HTERT RPE-1 (cell line): Measurements from ENCODE around the gene HCFC2.

Source experiments
- in situ Hi-C: fragments of 300-500 bp; cut with MboI; formaldehyde crosslinking; loops from 4 replicates; pipeline ENCODE4 v1.14.3; 2020; ENCODE audit warnings: low sequenced_read_pairs

Gene HCFC2

DNA sequence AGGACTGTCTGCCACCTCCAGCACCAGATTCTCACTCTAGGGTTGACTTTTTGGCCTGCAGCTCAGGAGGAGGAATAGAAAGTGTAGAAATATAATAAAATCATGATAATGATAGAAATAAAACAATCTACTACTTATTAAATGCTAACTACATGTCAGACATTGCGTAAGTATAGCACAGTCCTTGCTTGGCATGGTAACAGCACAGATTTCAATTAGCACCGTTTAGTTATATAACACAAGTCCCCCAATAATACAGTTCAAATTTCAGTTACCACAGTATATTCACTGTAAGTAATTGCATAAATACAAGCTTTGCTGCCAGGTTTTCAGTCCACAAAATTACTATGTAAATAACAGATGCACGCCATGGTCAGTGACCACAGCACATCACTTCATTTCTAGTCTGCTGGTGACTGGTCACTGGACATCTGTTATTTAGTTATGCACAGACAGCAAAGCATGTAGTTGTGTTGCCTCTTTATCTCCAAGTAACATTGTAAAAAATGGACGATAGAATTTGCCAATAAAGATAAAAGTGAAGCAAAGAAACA is 7.8 kb upstream of the HCFC2 start:
- in situ Hi-C loops, result no loop called here

DNA sequence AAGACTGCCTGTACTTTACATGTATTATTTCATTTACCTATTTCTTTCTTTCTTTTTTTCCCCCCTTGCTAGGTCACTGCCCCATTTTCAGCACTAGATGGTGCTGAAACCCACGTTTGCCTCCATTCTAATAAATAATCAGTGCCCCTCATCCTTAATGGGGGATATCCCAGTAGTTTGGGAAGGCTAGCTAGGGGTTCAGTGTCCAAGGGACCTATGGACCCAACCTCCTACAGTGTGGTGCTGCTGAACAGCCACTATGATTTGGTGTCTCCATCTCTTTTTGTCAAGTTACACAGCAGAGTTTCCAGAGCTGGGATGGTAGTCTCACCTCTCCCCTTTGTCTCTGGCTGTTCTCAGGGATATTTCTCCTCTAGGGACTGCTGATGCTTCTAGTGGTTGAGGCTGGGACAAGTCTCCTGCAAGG is 6.5 kb upstream of the HCFC2 start:
- in situ Hi-C loops, result no loop called here

DNA sequence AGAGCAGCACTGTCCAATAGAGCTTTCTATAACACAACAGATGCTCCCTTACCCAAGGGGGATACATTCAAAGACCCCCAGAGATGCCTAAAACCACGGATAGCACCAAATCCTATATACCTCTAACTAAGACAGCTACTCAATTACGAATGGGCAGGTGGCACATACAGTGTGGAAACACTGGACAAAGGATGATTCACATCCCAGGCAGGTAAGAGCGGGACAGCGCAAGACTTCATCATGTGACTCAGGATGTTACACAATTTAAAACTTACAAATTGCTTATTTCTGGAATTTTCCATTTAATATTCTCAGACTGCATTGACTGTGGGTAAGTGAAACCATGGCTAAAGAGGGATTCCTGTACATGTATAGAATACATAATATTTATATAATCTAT is 5.5 kb upstream of the HCFC2 start:
- in situ Hi-C loops, result no loop called here

DNA sequence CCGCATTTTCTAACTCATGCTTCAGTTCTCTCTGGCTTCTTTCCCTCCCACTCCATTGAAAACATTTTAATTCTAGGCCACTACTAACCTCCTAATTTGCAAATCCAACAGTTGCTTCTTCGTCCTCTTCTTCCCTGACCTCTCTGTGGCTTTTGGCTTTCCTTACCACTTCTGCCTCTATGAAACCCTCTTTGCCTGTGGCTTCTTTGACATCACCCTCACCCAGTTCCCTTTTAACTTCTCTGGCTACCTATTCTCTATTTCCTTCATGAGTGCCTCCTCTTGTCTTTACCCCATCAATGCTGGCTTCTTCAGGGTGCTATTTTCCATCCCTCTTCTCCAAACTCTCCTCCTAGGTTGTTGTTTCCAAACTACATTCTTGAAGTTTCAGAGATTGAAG is 4.4 kb upstream of the HCFC2 start:
- in situ Hi-C loops, result no loop called here

DNA sequence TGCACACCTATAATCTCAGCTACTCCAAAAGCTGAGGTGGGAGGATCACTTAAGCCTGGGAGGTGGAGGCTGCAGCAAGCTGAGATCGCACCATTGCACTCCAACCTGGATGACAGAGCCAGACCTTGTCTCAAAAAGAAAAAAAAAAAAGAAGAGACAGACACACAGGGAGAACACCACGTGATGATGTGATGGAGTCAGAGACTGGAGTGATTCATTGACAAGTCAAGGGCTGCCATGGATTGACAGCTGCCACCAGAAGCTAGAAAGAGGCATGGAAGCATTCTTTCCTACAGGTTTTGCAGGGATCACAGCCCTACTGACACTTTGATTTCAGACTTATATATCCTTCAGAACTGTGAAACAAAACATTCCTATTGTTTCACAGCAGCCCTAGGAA is 3.5 kb upstream of the HCFC2 start:
- in situ Hi-C loops, result no loop called here

DNA sequence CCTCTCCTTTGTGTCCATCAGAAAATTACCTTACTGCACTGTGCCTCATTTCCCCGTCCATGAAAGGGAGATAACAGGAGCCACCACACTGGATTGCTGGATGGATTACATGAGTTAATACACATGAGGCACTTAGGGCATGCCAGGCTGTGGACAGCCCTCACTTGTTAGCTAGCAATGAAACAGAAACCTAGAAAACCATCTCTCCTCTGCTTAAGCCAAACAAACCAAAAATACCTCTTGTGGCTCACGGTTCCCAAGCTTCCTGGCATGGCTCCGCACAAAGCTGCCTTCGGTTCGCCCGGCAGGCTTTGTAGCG is 660 bp upstream of the HCFC2 start:
- in situ Hi-C loops, result no loop called here

DNA sequence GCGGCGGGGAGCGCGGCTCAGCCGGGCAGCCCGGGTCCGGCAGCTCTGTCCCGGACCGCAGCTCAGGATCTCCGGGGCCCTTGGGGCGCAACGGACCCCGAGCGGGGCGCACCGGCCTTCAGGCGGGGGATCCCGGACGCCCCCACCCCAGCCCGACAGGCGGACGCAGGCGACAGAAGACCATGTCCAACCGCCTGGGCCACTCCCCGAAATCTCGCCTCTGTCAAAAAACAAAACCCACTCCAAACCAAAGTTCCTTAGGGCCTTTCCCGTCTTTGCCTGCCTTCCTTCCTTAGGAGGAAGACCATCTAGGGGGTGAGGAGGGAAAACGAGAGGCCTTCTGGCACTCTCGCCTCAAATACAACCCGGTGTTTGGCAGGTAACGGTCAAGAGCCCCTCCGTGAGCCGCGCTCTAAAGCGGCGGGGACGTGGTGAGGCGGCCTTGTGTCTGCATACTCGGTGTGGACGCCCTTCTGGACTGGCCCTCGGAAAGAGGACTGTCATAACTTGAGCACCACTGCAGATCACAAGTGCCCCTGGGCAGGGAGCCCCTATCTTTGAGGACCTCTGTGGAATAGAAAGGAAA is 604 bp downstream of the HCFC2 start:
- in situ Hi-C loops, result no loop called here

DNA sequence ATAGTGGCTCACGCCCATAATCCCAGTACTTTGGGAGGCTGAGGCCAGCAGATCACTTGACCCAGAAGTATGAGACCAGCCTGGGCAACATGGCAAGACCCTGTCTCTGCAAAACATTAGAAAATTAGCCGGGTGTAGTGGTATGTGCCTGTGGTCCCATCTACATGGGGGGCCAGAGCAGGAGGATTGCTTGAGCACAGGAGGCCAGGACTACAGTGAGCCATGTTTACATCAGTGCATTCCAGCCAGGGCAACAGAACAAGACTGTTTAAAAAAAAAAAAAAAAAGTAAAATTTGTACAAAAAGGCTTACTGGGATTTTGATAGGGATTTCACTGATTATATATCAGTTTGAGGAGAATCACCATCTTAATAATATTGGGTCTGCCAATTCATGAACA is 7.8 kb downstream of the HCFC2 start:
- in situ Hi-C loops, result no loop called here

DNA sequence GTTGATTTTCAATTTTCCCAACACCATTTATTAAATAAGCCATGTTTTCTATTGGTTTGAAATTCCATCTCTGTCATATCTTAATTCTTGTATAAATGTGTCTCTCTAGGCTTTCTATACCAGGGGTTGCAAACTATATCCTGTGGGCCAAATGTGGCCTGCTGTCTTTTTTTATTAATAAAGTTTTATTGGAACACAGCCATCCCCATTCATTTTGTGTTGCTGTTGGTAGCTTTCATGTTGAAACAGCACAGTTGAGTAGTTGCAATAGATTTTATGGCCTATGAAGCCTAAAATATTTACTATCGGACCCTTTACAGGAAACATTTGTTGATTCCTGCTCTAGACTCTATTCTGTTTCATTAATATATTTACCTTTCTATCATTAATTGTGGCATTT is 9.4 kb downstream of the HCFC2 start:
- in situ Hi-C loops, result no loop called here

DNA sequence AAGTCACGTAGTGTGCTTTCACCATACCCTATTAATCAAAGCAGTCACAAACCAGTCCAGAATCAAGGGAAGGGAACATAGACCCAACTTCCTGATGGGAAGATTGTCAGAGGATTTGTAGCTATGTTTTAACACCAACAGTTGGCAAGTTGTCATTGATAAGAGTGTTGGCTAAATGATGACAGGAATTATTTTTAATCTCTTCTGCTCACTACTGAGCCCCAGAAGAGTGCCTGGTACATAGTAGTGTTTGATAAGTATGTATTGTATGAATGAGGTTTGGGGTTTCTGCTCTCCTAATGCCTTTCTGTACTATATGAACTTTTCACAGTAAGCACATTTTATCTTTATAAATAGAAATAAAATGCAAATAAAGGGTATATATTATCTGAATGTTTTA is 14.7 kb downstream of the HCFC2 start:
- in situ Hi-C loops, result no loop called here

DNA sequence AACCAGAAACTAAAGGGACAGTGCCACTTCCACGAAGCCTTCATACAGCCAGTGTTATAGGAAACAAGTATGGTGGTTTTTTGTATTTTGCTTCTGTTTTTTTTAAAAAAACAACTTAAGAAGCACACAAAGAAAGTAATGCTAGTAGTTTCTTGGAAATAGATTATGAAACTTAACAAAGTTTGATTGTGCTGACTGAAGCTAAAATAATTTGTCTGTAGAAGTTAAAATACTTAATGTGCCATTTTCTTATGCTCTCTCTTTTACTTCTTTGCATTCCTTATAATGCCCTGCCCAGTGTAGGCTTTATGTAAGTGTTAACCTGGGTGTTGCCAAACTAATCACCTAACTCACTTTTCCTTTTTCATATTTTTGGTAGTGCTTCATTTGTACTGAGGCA is 16.4 kb downstream of the HCFC2 start:
- in situ Hi-C loops, result no loop called here

DNA sequence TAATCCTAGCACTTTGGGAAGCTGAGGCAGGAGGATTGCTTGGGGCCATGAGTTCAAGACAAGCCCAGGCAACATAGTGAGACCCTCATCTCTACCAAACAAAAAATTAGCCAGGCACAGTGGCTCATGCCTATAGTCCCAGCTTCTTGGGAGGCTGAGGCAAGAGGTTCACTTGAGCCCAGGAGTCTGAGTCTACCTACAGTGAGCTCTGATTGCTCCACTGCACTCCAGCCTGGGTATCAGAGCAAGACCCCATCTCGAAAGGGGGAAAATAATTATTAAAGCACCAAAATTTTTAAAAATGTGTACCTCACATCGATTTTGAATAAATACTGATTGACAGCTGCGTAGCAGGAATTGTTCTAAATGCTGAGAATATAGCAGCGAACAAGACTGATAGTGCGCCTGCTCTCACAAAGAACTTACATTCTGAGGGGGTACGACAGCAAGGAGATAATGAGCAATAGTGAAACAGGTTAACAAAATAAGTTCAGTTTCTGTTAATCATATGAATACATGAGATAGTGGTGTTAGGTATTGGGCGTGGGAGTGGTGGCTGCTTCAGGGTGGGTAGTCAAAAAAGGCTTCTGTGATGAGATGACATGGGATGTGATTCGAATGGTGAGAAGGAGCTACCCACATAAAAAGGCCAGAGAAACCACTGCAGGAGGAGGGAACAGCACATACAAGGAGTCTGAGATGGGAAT is 19.6 kb downstream of the HCFC2 start:
- in situ Hi-C loops, result no loop called here

DNA sequence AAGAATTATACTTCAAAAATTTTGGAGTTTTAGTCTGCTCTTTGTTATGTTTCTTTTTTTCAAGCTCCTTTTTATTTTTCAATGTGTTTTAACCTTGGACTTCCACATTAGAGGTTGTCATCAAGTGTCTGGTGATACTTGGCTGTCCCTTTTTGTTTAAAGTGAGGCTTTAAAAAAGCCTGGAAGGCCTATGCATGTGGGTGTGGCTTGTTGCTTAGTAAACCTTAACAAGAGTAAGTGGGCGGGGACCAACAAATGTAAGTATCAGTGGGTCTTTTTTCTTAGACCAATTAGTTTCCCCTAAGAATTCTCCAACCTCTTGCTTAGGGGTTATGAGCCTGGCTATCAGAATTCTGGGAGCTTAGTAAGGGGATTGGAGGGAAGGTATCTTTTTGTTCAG is 26.4 kb downstream of the HCFC2 start:
- in situ Hi-C loops, result no loop called here

DNA sequence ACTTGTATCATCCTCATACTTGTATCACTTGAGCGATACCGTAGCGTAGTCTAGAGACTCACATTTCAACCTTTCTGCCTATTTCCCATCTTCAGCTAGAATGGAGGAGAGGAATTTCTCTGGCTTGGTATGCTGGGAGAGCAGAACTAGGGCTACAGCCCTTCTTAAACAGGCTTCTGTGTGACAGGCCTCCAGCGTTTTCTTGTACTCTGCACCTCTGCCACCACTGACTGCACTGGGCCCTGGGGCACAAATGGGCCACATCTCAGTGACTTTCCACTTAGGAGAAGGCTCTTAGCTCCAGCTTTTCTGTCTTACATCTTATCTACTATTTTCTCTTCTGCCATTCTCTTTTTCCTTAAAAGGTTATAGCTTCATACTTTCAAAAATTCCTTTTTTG is 26.8 kb downstream of the HCFC2 start:
- in situ Hi-C loops, result no loop called here

DNA sequence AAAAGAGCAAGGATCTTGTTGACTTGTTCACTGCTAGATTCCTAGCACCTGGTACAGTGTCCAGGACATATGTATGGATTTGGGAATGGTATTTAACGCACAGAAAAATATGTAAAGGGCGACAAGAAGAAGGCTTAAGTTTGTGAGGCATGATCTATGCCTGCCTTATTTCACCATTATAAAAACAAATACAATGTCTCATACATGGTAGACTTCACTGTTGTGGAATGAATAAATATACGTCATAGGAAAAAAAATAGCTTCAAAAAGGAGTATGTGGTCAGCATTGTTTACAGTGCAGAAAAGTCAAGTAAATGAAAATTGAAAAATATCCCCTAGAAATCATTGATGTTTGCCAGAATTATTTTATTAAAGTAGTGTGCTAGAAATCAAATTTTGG is 30.0 kb downstream of the HCFC2 start:
- in situ Hi-C loops, result no loop called here

DNA sequence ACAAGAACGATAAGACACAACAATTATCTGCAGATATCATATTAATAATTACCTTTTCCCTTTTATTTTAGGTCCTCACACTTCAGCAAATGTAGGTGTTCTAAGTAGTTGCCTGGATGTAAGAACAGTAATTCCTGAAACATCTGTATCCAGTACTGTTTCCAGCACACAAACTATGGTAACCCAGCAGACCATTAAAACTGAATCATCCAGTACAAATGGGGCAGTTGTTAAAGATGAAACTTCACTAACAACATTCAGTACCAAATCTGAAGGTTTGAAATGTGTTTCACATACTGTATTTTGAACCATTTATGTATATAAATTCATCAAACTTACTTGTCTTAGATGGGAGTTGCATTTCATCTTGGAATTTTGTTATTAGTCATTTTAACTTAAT is 31.0 kb downstream of the HCFC2 start:
- in situ Hi-C loops, result no loop called here

DNA sequence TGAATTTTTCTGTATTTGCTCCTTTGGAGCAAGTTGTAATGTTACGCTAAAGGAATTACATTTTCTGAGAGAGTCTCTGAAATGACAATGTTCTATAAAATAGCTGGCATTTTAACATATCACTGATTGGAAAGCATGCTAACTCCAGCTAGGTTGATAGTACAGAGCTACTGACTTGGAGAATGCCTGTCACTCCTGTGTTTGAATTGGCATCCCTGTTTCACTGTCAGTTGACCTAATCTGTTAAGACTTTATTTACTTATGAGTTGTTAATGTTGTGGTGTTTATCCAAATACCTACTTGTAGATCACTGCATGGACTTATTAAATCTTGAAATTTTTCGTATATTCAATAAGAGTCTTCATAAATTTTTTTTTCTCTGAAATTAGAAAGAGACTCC is 33.6 kb downstream of the HCFC2 start:
- in situ Hi-C loops, result no loop called here

DNA sequence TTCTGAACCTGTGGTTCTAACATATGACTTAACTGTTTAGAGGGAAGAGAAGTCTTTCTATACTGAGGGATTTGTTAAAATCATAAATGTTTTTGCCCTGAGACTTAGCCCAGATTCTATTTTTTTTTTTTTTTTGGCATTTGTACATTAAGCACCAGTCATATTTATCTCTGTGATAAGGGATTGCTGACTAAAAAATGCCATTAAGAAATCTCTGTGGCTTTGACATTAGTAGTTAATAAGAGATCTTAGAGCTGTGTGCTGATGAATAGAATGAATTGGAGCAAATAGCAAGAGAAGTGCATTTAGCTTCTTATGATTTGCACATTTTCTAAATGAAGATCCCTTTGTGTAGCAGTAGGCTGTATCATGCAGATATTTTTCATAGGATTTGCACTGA is 41.1 kb downstream of the HCFC2 start:
- in situ Hi-C loops, result no loop called here

DNA sequence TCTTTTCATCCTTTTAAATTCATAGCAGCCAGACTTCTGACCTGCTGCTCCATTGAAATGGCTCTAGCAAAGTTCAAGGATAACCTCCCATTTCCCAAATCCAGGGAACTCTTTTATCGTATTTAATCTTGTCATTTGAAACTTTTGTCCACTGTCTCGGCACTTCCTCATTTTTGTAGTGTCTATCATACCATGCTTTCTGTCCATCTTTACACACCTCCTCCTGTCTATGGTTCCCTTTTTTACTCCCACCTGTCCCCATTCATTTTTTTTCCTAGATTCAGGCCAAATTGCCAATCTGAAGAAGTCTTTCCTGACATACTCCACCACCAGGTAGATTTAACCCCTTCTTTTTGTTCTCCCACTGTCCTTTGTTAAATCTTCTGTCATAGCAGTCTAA is 42.6 kb downstream of the HCFC2 start:
- in situ Hi-C loops, result no loop called here

DNA sequence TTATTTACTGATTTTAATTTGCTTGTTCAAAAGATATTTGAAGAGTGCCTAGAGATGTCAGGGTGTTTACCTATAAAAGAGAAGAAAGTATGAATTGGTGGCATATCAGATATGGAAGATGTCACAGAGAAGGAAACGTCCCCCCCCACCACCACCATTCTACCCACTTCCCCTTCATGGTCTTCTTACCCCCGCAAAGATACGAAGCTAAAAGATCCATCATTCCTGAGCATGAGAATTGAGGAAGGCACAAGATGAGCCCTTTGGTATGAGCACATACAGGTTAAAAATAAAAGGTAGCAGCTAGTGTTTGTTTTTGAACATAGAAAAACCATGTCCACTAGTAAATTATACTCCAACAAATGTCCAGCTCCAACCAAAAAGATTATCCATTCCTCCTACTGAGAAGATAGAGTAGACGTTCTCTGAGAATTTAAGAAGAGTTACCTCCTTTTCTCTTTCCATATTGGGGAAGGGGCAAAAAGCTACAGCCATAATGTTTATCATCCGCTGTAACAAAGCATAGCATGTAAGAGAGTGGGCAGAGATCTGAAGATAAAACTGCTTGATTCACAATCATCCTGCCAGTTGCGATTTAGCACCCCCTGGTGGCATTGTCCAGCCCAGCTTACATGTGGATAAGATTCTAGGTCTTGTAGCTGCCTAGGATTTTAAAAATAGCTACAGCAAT is 44.6 kb downstream of the HCFC2 start:
- in situ Hi-C loops, result no loop called here

DNA sequence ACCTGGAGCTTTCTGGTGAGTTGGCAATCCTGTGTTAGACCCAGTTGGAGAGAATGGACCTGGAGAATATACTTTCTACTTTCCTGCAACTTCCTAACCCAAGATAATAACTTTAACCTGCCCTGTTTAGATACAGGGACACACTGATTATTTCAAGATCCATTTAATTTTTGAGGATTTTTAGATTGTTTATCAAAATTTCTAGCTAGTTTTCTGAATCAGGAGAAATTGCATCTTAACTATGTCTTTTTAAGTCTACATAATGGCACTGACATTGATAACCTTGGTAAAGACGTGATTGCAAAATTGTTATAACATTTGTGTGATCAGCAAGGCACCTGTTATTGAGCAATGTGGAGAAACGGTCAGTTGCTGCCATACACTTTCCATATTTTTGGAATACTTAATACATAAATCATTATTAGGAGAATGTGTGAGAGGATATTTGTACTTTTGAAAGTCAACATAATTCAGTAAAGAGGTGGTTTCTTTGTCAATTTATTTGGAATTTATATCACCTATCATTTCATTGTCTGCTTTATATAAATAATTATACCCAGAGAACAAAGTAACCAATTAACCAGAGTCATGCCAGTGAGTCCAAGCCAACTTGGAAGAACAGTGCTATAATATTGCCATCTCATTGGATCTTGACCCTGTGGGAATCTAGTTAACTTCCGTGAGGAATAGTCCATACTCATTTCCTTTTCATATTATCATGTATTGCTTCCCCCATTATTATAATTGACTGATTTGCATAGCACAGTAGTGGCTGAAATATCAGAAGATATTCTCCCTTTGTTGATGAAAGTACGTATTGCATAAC is 45.3 kb downstream of the HCFC2 start:
- in situ Hi-C loops, result no loop called here
